HL-60/S4 treated with phorbol 12-myristate 13-acetate at 8.2 ng/mL for 4 days and 3 days (cell line): ENCODE results near the gene GRAMD1A.
"Not testable (repeated sequence)": the region's sequence is repeated elsewhere in the genome, so short reads cannot be mapped to it uniquely, and the experiment has no call there.

Experiments
- in situ Hi-C: fragments of 300-500 bp; cut with MboI; formaldehyde crosslinking; loops from 2 replicates; pipeline ENCODE4 v1.15.0; 2022; ENCODE audit warnings: low sequenced_read_pairs

Gene GRAMD1A

DNA sequence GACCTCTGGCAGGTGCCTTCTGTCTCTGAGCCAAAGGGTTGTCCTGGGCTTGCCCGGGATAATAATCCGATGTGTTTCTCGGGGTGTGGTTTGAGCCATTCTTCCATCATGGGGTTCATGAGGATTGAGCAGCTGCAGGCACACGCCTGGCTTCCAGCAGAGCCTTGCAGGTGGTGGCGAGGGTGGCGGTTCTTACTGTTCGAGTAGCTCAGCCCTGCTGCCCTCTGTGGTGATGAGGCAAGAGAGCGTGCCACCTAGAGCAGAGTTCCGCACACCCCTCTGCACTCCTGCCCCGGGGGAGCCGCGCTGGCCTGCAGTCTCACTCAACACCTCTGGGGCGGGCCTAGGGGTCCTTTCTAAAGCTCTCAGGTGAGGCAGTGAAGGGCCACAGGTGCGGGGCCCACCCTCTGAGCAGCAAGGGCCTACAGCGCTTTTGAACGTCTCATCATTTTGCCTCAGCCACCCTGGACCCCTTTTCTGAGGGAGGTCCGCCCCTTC is 33.9 kb downstream of the GRAMD1A start:
- in situ Hi-C loops, result no loop called here

DNA sequence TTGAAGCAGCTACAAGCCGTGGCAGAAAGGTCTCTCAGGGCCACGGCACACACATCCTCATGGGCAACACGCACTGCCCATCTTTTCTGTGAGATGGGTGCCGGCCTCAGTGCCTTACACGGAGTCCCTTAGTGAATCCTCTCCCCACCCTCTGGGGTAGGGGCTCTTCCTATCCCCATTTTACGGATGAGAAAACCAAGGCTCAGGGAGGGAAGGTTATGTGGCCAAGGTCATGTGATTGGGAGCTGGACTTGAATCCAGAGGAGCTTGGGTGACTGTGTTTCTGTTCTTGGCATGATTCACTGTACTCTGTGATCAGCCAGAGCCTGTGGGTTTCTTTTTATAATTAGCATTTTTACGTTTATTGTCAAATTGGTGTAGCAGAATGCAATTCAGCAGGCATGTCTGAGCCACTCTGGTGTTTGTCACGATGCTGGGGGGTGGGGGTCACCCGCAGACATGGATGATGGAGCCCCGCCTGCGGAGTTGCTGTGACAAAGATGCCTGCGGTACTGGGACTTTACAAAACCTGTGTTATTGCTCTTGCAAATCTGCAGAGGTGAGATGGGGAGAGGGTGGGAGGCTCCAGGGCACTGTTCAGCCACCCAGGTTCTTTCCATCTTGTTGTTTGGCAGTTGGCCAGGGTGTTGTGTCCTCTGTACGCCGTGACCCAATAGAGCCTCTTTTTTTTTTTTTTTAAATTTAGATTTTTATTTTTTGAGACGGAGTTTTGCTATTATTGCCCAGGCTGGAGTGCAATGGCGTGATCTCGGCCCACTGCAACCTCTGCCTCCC is 34.7 kb downstream of the GRAMD1A start:
- in situ Hi-C loops, result no loop called here

DNA sequence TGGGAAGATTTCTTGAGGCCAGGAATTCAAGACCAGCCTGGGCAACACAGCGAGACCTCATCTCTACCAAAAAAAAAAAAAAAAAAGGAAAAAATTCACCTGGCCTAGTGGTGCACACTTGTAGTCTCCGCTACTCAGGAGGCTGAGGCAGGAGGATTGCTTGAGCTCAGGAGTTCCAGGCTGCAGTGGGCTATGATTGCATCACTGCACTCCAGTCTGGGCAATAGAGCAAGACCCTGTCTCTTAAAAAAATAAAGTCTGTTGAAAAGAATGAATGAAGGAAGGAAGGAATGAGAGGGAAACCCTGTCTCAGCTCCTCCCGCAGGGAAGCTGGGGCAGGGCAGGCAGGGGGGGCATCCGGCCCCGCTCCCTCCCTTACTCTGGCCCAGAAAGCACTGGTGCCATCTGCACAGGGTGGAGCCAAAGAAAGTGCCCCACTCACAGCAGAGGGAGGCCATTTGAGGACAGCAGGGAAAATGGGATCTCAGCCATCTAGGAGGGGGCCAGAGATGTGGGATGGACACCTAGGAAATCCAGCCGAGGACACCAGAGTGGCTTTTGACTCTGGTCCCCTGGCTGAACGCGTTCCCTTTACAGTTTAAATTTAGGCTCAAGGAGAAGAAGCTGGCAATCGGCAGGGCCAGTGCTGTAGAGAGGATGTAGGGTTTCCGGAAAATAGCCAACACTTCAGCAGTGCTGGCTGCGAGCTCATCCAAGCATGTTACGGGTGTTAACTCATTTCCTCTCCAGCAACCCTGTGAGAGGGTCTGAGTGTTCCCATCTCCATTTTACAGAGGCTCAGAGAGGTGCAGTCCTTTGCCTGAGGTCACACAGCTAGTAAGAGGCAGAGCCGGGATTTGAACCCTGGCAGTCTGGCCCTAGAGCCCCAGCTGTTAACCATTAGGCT is 37.8 kb downstream of the GRAMD1A start:
- in situ Hi-C loops, result no loop called here

DNA sequence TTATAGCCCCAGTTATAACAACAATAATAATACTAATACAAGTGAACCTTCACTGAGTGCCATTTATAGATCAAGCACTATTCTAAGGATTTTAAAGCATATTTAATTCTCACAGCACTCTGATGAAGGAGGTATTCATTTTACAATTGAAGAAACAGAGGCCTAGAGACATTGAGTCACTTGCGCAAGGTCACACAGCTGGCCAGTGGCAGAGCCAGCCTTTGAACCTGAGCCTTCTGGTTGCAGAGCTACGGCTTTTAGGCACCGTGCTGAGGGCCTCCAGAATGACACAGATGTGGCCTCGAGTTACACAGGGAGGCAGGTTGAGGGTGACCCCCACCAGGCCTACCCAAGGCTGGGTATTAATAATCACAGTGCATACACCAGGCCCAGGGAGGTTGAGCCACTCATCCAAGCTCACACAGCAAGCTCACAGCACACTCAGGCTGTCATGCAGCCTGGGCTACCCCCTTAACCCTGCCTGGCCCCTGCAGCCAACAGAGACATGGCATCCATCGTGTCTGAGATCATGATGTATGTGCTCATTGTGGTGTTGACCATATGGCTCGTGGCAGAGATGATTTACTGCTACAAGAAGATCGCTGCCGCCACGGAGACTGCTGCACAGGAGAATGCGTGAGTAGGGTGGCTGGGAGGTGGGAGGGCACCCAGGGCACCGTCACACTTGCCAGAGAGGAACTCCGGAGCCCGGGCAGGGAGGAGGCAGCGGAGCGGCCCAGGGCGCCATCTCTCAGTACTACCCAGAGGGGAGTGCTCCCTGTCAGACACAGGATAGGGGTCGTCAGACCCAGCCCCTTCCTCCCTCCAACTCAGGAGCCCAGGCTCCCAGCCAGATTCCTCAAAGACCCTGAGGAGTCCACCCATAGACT is 38.7 kb downstream of the GRAMD1A start:
- in situ Hi-C loops, result no loop called here

DNA sequence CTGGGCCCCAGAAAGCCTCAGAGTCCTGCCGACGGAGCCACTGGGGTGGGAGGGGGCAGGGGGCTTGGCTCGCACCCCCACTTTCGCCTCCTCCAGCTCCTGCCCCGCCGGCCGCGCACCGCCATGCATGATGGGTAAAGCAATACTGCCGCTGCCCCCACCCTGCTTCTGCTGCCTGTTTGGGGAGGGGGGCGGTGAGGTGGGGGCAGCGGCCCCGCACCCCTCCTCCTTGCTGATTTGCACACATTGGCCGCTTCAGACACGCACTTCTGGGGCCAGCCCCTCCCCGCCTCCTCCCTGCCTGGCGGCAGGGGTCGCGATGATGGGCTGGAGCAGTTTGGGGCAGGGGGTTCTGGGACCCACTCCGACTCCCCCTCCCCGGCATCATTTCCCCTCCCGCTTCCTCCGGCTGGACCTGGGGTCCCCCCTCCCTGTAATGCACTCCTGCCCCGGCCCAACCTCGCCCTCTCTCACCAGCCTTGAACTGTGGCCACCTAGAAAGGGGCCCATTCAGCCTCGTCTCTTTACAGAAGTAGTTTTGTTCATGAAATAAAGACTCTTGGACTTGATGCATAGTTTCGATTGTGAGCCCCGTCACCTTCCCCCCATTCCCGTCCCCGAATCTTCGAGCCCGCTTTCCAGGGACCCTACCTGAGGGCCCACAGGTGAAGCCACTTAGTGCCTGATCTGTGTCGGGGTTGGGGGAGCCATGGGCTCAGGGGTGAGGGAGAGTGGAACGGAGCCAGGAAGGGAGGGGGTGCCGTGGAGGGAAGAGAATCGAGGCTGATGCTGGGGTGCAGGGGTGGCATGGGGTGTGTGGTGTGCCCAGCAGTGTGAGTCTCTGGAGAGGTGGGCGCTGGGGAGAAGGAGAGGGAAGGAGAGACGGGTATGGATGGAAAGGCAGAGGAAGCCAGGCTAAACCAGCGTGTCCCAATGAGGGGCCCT is 40.0 kb downstream of the GRAMD1A start:
- in situ Hi-C loops, result no loop called here

DNA sequence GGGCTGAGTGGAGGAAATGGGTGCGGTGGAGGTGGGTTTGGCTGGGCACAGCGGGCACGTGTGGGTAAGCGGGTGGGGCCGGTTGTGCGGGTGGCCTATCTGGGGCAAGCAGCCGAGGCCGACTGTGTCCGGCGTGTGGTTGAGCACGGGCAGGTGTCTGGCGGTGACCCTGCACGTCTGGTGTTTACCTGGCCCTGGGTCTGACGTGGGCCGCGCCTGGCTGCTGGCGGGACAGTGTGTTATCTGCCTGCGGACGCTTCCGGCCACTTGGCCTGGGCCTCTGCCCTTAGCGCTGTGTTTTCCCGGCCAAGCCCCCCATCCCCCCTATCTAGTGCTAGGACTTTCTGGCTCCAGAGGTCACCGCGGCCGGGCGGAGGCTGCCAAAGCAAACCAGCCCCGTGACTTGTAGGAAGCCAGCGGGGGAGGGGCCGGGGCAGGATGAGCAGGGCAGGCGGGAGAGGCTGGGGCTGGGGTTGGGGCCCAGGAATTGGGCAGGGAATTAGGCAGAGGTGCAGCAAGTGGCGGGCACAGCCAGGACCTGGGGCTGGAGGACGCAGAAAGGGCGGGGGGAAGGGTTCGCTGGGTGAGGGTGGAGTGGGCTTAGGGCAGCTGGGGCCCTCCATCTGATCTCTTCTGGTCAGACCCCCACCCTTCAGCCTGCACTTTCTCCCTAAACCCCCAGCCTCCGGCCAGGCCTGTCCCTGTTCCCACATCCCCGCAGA is 40.9 kb downstream of the GRAMD1A start:
- in situ Hi-C loops, result no loop called here

DNA sequence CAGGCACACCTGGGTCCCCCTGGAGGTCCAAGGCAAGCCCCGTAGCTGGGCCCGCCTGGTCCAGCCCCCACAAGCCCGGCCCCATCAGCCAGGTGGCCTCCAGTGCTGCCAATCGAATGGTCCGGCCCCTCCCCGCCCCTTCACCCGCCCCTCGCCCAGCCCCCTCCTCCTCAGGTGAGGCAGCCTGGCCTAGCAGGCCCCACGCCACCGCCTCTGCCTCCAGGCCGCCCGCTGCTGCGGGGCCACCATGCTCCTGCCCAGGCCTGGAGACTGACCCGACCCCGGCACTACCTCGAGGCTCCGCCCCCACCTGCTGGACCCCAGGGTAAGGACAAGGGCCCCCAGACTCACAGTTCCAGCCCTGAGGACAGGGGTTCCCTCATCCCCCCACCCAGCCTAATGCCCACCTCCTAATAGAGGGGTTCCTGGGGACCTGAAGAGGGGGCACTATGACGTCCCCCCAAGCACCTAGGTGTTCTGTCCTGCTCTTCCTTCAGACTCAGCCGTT is 41.5 kb downstream of the GRAMD1A start, which contains the start of gene HPN:
Gene HPN (plus strand): TSS at position 174 of the 508 bp plus-strand sequence. CDS start 786 bp downstream, outside the sequence.
- in situ Hi-C loops, result no loop called here

DNA sequence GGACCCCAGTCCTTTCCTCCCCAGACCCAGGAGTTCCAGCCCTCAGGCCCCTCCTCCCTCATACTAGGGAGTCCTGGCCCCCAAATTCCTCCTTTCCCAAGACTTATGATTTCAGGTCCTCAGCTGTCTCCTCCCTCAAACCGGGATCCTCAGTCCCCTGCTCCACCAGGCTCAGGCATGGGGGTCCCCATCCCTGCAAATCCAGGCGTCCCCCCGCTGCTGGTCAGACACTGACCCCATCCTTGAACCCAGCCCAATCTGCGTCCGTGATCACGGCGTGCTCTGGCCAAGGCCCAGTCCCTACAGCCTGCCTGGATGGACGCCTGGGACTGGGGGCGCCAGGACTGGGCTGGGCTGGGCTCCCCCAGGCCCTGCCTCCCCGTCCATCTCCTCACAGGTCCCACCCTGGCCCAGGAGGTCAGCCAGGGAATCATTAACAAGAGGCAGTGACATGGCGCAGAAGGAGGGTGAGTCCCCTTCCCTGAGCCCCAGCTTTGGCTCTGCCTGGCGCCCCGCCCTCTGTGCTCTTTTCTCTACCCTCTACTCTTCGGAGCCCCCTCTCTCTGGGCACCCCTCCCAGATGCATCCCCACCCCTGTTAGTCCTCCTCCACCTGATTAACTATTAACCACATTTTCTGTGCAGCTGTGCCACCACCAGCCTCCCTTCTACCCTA is 42.1 kb downstream of the GRAMD1A start:
- in situ Hi-C loops, result no loop called here

DNA sequence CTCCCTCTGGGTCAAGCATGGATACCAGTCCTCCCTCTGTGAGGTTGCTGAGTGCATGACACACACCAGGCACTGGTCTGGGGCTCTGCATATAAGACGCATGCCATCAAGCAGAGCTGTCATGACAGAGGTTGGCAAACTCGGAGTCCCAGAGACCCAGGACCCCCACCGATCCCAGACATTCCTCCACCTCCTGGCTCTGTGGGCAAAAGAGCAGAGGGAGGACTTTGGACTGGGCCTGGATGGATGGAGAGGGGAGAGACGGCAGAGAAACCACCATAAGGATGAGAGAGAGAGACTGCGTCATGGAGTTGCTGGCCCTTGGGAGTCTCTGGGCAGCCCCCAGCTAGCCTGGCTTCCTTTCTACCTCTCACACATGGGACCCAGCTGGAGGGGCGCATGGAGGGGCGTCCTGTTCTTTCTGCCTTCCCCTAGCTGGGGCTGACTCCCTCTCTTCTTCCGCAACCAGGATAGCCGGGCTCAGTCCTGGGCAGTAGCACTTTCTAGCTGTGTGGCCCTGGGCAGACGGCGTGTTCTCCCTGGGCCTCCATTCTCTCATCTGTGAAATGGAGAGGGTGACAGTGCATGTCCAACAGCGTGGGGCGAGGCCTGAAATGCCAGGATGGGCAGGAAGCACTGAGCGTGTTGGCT is 43.0 kb downstream of the GRAMD1A start:
- in situ Hi-C loops, result no loop called here

DNA sequence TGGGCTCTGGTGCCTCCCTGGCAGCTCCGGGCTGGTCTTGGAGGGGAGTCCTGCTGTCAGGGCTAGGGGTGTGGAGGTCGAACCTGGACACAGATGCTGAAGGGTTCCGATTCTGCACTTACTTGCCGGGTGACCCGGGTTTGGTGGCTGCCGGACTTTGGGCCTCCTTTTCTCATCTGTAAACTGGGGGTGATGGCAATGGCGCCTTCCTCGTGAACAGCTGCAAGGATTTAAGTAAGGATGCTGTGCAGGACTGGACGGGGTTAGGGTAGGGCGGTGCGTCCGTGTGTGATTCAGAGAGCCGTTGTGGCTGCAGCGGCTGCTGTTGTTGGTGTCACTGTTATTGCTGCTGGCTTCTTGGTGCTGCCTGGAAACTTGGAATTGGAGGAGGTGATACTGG is 43.8 kb downstream of the GRAMD1A start:
- in situ Hi-C loops, result no loop called here

DNA sequence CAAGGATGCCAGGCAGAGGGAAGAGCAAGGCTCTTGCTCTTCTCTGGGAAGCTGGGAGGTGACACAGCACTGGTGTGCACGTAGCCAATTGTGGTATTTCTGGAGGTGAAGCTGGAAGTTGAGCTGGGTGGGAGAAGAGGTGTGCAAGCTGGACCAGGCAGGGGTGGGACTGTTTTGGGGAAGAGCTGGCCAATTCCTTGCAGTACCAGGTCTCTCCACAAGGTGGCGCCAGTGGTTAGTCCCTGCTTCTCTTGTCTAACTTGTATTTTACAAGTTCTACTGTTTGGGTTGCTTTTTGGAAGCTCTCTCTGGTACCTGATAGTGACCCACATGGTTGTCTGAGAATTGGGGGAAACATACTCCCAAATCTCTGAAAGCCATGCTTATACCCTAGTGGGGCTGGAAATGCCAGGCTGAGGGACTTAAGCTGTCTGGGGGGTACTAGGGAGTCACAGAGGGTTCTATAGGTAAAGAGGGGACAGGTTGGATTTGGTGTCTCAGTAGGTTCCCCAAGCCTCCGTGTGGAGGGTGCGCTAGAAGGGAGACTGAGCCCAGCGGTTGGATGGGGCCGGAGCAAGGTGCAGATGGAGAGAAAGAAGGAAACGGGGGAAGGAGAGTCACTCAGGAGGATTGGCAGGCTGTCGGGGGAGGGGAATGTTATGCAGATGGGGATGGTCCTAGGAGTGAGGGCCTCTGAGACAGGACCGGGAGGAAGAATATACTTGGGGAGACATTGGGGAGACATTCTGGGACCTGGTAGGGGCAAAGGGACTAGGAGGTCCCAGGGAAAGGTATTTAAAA is 44.4 kb downstream of the GRAMD1A start:
- in situ Hi-C loops, result no loop called here

DNA sequence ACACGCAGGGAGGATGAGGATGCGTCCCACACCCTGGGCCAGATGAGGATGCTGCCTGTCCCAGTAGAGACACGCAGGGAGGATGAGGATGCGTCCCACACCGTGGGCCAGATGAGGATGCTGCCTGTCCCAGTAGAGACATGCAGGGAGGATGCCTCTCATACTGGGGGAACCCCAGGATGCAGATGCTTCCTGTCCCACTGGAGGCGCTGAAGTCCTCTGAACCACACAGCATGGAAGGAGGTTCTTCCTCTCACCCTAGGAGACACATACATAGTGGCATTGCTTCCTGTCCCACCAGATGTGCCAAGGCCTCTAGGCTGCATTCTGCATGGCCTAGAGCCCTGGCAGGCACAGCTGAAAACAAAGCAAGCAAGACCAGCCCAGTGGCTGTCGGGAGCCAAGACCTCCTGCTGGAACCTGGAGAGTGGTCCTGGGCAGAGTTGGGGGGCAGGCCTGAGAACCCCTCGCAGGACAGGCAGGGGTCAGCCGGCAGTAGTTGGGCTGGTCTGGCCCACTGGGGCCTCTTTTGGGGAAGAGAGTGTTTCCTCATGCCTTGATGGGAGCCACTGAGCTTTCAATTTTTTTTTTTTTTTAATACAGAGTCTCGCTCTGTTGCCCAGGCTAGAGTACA is 45.7 kb downstream of the GRAMD1A start:
- in situ Hi-C loops, result no loop called here

DNA sequence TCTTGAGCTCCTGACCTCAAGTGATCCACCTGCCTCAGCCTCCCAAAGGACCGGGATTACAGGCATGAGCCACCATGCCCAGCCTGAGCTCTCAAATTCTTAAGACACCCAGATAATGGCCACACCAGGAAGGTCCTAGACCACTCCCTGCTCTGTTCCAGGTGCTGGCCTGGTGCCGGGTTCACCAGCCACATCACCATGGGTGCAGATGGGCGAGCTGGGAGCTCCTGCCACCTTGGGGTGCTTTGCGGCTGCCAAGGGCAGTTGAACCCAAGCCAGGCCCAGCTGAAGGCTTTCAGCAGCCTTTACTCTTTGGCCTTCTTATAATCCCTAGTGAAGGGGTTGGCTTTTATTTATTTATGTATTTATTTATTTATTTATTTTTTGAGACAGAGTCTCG is 46.3 kb downstream of the GRAMD1A start:
- in situ Hi-C loops, result no loop called here

DNA sequence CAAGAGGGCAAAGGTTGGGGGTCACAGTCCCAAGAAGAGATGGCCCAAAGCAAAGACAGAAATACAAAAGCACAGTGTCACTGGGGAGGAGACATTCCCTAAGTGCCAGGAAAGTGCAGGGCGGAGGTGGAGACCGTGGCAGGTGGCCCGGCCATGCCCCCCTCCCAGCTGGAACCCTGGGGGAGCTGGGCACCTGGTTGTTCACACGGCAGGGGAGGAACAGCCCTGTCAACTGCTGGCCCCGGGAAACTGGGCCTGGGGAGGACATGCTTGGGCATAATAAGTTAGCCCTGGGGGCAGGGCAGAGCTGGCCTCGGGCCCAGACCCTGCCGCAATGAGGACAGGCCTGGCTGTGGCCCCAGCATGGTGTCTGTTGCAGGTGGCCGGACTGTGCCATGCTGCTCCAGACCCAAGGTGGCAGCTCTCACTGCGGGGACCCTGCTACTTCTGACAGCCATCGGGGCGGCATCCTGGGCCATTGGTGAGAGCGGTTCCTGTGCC is 48.8 kb downstream of the GRAMD1A start:
- in situ Hi-C loops, result no loop called here

DNA sequence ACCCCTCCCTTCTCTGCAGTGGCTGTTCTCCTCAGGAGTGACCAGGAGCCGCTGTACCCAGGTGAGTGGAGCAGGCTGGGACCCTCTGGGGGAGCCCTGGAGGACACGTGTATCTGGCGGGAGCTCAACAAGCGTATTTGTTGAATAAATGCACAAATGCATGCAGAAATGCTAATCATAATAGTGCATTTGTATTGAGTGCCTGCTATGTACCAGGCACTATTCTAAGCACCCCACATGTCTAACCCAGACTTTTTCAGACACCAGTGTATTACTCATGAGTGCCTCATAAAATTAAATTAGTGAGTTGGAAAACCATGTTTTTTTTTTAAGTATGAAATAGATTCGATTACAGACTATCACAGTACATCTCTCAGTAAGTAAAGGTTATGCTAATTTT is 49.3 kb downstream of the GRAMD1A start:
- in situ Hi-C loops, result no loop called here

DNA sequence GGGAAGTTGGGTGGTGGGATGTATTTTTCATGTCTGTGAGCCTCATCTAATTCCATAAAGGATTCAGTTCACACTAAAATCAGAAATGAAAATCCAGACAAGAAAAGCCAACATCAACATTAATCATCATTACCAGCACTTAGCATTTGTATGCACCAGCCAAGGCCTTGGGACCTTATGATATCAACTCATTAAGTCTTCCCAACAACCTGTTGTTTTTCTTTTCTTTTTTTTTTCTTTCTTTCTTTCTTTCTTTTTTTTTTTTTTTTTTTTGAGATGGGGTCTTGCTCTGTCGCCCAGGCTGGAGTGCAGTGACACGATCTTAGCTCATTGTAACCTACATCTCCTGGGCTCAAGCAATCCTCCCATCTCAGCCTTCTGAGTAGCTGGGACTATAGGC is 50.5 kb downstream of the GRAMD1A start:
- in situ Hi-C loops, result not testable (repeated sequence)
